GM21381 (cell line): ENCODE results near the gene RAC3.

ENCODE experiments used
- ATAC-seq: cut with Tn5 transposase; IDR thresholded peaks from one replicate; pipeline ENCODE4 v1.9.1; 2021; ENCODE audit warnings: mild to moderate bottlenecking, moderate library complexity; ENCODE audit not compliant: unreplicated experiment

Gene RAC3

GRCh38 chr17:82054351-82055022 lies 23.0 kb downstream of the RAC3 start:
- no peak for ATAC-seq

GRCh38 chr17:82055023-82055964 lies 23.8 kb downstream of the RAC3 start:
- ATAC-seq: no peak

- ATAC-seq: no peak
Observed at GRCh38 chr17:82055965-82056728, 24.7 kb downstream of the RAC3 start.

- ATAC-seq: no peak
Observed at GRCh38 chr17:82056729-82057621, 25.5 kb downstream of the RAC3 start.

- no peak for ATAC-seq
Observed at GRCh38 chr17:82058230-82058854, 26.9 kb downstream of the RAC3 start.

DNA sequence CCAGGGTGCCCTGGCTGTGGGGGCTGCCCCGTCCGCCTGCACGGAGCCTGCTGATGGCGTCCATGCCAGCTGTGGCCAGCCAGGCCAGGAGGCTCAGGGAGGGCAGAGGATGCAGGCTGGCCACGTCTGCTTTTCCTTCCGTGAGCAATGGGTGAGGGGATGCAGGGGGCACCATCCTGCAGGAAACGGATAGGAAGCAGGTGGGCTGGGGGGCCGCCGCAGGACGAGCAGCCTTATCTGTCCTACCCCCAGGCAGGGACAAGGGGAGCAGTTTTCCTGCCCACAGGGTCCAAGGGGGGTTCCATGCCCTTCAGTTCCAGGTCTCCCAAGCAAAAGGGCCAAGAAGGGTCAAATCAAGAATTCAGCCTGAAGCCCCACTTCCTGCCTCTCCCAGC lies 27.4 kb downstream of the RAC3 start:
- ATAC-seq: no peak

GRCh38 chr17:82059272-82060000 lies 28.0 kb downstream of the RAC3 start:
- no peak for ATAC-seq

GRCh38 chr17:82060001-82060380 lies 28.5 kb downstream of the RAC3 start:
- ATAC-seq: no peak

DNA sequence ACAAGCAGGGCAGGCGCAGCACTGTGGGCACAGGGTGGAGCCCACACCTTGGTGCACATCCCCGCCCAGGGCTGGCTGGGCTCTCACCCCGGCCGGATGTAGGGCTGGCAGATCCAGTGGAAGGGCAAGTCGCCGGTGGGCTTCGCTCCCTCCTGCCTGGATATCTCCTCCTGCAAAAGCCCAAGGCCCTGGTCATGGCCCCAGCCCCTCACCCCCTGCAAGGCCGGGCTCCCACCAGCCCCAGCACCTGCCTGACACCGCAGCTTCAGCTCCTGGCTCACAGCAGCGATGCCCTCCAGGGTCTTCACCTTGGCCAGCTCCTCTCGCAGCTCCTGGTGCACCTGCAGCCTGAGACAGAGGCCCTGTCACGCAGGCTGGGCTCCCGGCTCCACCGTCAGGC lies 29.1 kb downstream of the RAC3 start:
- ATAC-seq: no peak

GRCh38 chr17:82061047-82061925 lies 29.8 kb downstream of the RAC3 start:
- no peak for ATAC-seq

- no peak for ATAC-seq
Observed at GRCh38 chr17:82062076-82062983, 30.9 kb downstream of the RAC3 start.

DNA sequence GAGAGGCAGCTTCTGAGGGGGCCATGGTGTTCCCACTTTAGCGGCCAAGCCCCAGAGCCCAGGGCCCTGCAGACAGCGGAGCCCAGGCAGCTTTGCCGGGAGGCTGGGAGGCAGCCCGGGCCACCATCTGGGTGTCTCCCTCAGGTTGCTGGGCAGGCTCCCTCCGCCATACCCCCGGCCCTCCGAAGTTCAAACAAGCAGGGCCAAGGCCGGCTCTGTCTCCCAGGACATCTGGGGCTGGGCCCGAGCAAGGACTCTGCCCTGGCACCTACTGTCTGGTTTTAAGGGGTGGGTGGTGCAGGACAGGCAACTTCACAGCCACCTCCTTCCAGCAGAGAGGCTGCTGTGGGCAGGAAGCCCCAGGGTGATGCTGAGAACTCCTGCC lies 31.5 kb downstream of the RAC3 start:
- ATAC-seq: no peak

- no peak for ATAC-seq
Observed at GRCh38 chr17:82063424-82064415, 32.2 kb downstream of the RAC3 start.

DNA sequence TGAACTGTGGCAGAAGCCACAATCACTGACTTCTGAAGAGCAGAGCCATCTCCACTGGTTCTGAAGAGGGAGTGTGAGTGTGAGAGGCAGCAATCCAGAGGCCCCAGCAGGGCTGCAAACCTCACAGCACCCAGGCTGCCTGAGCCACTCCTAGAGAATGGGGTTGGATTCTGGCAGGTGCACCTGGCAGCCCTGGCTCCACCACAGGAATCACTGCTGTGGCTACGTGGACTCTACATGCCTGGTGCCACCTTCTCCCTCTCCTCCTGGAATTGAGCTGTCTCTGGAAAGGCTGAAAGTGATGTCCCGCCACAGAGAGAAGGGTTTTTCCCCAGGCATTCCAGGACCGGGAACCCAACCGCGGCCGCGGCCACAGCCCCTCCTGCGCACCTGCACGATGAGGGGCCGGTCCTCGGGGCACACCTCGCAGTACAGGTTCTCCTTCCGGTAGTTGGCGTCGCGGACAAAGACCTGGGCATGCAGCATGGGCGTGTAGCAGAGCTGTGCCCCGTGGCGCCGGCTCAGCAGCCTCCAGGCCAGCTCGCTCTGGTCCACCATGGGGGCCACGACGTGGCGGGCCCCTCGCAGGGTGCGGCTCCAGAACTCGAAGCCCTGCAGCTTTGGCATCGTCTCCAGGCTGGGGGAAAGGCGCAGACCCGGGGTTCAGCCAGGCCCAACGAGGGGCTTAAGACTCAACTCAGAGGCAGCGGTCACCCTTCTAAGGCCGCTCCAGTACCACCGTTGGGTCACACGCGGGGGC lies 33.1 kb downstream of the RAC3 start:
- no peak for ATAC-seq

DNA sequence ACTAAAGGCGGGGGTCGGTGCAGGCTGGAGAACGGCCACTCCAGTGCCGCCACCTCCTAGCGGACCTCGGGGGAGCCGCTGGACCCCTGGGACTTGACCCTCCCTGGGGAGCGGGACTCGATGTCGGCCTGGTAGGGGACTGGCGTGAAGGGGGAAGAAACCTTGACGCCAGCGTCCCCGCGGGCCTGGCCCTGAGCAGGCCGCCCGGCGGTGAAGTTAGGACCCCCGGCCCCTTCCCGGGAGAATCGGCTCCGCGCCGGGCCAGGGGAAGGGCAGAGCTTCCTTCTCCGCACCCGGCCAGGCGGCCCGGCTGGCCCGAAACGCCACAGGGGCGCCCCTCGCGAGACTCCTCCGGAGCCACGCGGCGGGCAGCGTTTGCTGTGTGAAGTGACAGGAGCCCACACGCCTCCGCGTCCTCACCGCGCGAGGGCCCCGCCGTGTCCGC lies 33.7 kb downstream of the RAC3 start:
- no peak for ATAC-seq
